GM23338 (cell line): ENCODE results near the gene STAT5B.

Experiments
- CREB1 ChIP-seq: fragments of 250-450 bp; sonication (Bioruptor Pico); IDR thresholded peaks from 2 replicates; pipeline ENCODE4 v1.5.0; 2020; ENCODE audit warnings: low read depth, mild to moderate bottlenecking, moderate library complexity
- CTCF ChIP-seq, 2 experiments: fragments of 200-600 bp in 1 of 2; sonication (generic) in 1 of 2; conservative IDR thresholded peaks; 2 replicates each; pipeline versions ENCODE4 v1.5.1 to v1.6.1; 2016 to 2017; ENCODE audit warnings: antibody characterized with exemption in 2 of 2, low read depth in 2 of 2, mild to moderate bottlenecking in 2 of 2, moderate library complexity in 1 of 2
- EZH2 ChIP-seq: fragments of 200-600 bp; sonication (generic); IDR thresholded peaks from one replicate; pipeline ENCODE4 v1.8.0; 2017; ENCODE audit warnings: antibody characterized with exemption, mild to moderate bottlenecking, low read depth; ENCODE audit not compliant: unreplicated experiment
- EZH2phosphoT487 ChIP-seq: fragments of 200-600 bp; sonication (generic); IDR thresholded peaks from one replicate; pipeline ENCODE4 v1.8.1; 2018; ENCODE audit warnings: antibody characterized with exemption; ENCODE audit not compliant: unreplicated experiment
- REST ChIP-seq: IDR thresholded peaks from one replicate; pipeline ENCODE4 v1.6.1; 2018; ENCODE audit warnings: antibody characterized with exemption; ENCODE audit not compliant: unreplicated experiment
- ZNF462 ChIP-seq: fragments of 250-450 bp; sonication (Bioruptor Pico); IDR thresholded peaks from 2 replicates; pipeline ENCODE4 v1.5.0; 2020; ENCODE audit warnings: mild to moderate bottlenecking, moderate library complexity

- TF ChIP-seq EZH2 (no peak), CTCF (conservative IDR thresholded peaks at IDR 0.05; ENCODE audit: low read depth in 2 of 2) (no peak), ZNF462 (CRISPR knock-in tag) (no peak), REST (no peak), CREB1 (CRISPR knock-in tag) (no peak), EZH2phosphoT487 (no peak)
Measured at GRCh38 chr17:42276609-42277341, 584 bp upstream of the STAT5B start.
